Tibial nerve (tissue), 4 donors: ENCODE results near the gene EPHB4.

Experiments used
- EP300 ChIP-seq, 2 donors: sonication (generic); formaldehyde crosslinking; IDR thresholded peaks; one replicate each; pipeline ENCODE4 v1.6.1; 2017; ENCODE audit warnings: antibody characterized with exemption in 2 of 2, mild to moderate bottlenecking in 1 of 2
- POLR2A ChIP-seq, 2 donors: fragments of 450-650 bp; IDR thresholded peaks; one replicate each; pipeline ENCODE4 v1.6.1; 2017; ENCODE audit warnings: antibody characterized with exemption in 2 of 2, mild to moderate bottlenecking in 2 of 2, moderate library complexity in 2 of 2
- TF ChIP-seq, protein P1 (sequence below), 5 experiments: fragments of 200-600 bp in 3 of 5; fragments of 450-650 bp in 2 of 5; sonication (generic) in 3 of 5; IDR thresholded peaks; one replicate each; pipeline ENCODE4 v1.5.1; 2016 to 2019; ENCODE audit warnings: antibody characterized with exemption in 5 of 5, mild to moderate bottlenecking in 3 of 5, moderate library complexity in 2 of 5

DNA sequence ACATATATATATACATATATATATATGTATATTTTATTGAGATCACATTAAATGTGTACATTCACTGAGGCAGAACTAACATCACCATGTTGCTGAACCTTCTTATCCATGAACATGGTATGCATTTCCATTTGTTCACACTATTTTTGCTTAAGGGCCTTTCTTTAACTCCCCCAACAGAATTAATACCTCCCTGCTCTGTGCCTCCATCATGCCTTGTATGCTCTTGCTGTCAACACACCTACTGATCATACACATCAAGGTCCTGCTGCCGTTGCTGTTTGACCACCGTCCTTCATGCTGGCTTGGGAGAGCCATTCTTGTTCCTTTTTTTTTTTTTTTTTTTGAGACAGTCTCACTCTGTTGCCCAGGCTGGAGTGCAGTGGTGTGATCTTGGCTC lies 43.5 kb downstream of the EPHB4 start:
- TF ChIP-seq, protein P1, sequence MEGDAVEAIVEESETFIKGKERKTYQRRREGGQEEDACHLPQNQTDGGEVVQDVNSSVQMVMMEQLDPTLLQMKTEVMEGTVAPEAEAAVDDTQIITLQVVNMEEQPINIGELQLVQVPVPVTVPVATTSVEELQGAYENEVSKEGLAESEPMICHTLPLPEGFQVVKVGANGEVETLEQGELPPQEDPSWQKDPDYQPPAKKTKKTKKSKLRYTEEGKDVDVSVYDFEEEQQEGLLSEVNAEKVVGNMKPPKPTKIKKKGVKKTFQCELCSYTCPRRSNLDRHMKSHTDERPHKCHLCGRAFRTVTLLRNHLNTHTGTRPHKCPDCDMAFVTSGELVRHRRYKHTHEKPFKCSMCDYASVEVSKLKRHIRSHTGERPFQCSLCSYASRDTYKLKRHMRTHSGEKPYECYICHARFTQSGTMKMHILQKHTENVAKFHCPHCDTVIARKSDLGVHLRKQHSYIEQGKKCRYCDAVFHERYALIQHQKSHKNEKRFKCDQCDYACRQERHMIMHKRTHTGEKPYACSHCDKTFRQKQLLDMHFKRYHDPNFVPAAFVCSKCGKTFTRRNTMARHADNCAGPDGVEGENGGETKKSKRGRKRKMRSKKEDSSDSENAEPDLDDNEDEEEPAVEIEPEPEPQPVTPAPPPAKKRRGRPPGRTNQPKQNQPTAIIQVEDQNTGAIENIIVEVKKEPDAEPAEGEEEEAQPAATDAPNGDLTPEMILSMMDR (IDR thresholded peaks at IDR 0.05): no peak
- TF ChIP-seq EP300 (IDR thresholded peaks at IDR 0.05): no peak
- no peak for TF ChIP-seq POLR2A (IDR thresholded peaks at IDR 0.05)
